Hematopoietic multipotent progenitor cell treated with erythropoietin and hydrocortisone succinate and interleukin-3 and kit ligand, for 6 days (in vitro differentiated cells): ENCODE results near the gene KCND2.
"Not testable (repeated sequence)": the region's sequence is repeated elsewhere in the genome, so short reads cannot be mapped to it uniquely, and the experiment has no call there.

Experiments used
- DNase-seq: peaks from one replicate; pipeline ENCODE4 v3.0.0-alpha.2; 2015

KCND2 gene

DNA sequence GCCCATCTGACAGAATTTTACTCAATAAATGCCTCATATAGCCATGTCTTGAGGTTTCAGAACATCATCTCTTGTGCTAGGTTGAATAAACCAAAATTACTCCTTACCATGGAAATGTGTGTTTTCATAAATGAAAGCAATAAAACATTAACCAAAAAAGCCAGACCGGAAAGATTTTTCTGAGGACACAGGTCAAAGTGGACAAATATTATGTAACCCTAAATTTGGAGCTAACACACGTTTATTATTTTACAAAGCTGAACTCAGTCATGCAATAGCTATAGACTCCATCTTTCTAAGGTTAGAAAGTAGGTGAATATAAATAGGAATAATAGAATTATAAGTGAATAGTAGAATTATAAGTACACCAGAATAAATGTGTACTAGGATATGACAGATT is 315.9 kb downstream of the KCND2 start:
- DNase-seq: no peak

- no peak for DNase-seq
These were observed 327.6 kb downstream of the KCND2 start for GRCh38 chr7:120600607-120601006.

DNA sequence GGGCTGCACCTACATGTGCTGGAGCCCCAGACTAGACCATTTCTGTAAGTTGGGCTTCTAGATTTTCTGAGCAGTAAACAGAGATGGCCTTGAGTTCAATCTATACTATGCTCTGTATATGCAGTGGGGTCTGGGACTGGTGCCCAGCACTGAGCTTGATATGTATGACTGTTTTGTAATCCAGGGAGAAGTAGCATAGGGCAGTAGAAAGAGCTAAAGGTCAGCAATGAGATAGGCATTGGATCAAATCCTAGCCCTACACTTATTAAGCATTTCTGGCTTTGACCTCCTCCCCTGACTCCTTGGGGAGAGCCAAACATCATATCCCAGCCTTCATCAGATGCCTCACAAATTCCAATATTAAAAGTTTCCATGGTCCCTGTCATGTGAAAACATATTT is 330.4 kb downstream of the KCND2 start:
- DNase-seq: no peak

DNA sequence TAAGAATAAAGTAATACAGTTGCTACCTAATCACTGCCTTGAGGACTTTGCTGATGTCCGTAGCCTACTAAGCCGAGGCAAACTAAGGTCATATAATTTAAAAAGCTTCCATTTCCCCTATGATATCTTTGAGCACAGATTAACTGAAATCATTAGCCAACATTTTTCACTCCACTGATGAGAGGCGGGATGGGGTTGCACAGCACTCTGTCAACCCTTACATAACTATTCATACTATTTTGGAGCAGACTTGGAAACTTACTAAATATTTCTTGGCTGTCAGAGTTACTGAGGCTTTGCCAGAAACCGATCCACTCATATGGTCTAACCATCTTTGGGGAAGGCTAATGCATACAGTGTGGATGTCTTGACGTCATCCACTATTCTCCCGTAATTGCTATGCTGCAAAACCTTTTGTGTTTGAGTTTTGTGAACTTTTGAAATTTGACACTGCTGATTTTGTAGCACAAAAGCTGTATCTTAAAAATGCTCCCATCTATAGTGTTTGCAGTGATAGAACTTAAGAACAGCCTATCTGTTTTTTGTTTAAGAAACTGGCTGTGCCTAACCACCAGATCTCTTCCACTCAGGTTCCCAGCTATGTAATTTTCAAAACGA is 336.3 kb downstream of the KCND2 start:
- no peak for DNase-seq

DNA sequence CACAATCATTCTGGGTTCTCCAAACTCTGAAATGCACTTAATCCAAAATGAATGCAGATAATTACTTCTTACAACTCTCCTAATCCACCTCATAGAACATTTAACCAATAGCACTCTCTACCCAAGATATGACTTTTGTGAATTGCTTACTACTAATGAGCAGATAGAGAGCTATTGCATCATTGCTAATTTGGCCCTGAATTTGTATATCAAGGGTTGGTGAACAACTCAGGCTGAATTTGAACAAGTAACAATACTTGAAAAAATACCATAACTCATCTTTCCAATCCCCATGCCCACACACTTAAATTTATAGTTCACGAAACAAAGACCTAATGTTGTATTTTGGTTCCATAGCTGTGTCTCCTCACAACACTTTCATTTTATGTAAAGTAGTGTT is 339.0 kb downstream of the KCND2 start:
- DNase-seq: no peak

- no peak for DNase-seq
These were observed 342.7 kb downstream of the KCND2 start for GRCh38 chr7:120615703-120616102.

- DNase-seq: no peak
These were observed 344.3 kb downstream of the KCND2 start for GRCh38 chr7:120617275-120617674.

GRCh38 chr7:120628251-120628650 is 355.3 kb downstream of the KCND2 start:
- DNase-seq: no peak

- no peak for DNase-seq
These were observed 366.9 kb downstream of the KCND2 start for GRCh38 chr7:120639884-120640283.

GRCh38 chr7:120645966-120646365 is 373.0 kb downstream of the KCND2 start:
- no peak for DNase-seq

DNA sequence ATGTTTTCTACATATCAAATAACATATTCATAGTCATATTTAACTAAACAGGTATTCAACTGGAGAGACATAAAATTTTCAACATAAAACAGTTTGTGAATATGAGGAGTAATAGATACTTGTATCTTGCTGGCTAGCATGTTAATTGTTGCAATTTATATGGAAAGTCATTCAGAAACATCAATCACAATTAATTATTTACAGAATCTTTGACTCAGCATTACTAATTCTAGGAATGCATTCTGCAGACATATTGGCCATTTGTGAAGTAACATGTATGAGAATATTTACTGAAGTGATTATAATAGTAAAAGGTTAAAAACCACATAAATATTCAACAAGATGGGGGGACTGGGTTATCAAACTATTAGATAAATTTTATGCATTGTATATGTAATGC is 381.3 kb downstream of the KCND2 start:
- DNase-seq: no peak

GRCh38 chr7:120658516-120658915 is 385.5 kb downstream of the KCND2 start:
- no peak for DNase-seq

DNA sequence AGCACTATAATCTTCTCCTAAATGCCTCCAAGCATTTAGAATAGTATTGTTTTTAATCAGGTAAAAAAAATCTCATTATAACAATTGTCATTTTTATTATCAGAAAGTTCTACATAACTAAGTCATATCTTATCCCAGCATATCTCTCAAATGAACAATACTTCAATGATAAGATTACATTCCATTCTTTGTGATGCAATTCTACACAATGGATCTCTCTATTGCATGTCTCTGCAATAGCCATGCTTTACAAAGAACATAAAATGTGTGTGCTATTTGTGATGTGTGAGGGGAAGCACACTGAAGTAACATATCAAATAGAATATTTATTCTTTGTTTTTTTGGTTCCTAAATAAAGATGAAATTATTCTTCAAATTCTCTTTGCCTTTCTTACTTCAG is 389.3 kb downstream of the KCND2 start:
- DNase-seq: no peak

GRCh38 chr7:120665068-120665467 is 392.1 kb downstream of the KCND2 start:
- no peak for DNase-seq

DNA sequence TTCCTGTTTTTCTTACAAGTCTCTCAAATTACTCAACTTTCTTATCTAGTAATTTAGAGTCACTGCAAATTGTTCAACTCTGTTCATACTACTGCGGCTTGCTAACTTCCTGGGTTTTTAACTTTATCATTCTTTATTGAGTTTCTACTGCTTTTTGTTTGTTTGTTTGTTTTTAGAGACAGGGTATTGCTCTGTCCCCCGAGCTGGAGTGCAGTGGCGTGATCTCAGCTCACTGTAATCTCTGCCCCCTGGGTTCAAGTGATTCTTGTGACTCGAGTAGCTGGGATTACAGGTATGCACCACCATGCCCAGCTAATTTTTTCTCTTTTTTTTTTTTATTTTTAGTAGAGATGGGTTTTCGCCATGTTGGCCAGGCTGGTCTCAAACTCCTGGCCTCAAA is 402.1 kb downstream of the KCND2 start:
- no peak for DNase-seq

DNA sequence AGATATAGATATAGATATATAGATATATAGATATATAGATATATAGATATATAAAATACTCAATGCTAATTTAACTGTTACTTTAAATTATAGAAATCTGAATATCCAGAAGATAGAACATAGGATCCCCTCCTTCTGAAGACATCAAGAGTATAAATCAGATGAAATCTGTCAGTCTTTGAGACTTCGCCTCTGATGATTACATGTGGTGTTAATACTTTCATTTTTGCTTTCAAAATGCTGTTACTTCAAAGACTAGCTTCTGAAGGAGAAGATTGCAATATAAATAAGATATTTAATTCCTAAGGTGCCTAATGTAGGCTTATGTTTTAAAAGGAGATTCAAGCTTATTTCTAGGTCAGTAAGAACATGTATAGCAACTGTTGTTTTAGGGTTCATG is 404.6 kb downstream of the KCND2 start:
- no peak for DNase-seq

- DNase-seq: no peak
These were observed 408.0 kb downstream of the KCND2 start for GRCh38 chr7:120680985-120681384.

- no peak for DNase-seq
These were observed 411.5 kb downstream of the KCND2 start for GRCh38 chr7:120684463-120684862.

DNA sequence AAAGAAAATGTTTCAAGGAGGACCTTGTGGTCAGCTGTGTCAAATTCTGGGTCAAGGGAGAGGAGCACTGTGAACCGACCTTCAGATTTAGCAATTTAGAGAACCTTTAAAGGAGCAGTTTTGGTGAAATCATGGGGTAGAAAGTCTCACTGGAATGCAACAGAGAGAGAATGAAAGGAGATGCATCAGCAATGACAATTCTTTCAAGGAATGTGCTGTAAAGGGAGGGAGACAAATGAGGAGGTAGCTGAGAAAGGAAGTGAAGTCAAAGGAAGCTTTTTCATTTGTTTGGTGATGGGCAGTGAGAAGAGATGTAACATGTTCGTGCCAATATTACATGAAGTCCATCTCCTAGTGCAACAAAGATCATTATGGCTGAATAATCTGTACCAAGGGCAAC is 418.9 kb downstream of the KCND2 start:
- DNase-seq: no peak

DNA sequence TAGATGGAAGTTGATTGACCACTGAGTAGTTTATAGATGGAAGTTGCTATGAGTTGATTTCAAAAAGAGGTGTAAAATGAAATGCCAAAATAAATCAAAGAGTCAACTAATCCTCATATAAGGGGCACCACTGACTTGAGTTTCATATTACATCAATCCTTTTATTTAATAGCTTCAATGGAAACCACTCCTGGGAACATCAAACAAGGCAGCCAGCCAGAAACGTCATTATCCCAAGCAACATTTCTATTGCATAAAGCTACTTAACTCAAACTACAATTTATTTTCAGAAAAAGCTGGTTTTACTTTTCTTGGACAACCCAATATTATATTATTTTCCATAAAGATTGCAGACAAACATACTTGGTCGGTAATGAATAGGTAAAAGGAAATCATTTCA is 422.9 kb downstream of the KCND2 start:
- no peak for DNase-seq

GRCh38 chr7:120700796-120701195 is 427.8 kb downstream of the KCND2 start:
- no peak for DNase-seq

- not testable (repeated sequence) for DNase-seq
These were observed 429.4 kb downstream of the KCND2 start for GRCh38 chr7:120702408-120702807.

DNA sequence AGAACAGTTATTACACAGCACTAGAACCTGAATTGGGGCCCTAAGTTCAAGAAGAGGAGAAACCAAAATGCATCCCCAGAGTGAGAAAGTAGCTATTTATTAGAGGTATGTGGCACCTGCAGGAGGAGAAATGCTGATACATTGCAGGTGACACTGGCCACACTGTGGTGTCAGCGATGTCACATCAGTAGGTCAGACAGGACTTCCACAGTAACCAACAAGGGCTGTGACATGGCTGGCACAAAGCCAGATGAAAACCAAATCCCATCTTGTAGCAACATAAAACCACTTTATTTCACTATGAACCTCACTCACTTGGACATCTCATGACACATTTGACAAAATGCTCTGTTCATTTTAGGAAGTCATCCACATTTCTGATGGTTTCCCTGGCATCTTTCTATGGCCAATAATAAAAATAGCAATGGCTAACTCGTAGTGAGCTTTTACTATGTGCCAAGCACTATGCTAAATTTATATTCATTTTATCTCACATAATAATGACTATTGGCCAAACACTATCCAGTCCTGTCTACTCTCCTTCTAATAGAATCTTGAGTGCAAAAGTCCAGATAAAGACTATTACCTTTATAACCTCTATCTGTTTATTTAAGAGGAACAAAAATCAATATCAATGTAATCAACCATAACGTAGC is 430.7 kb downstream of the KCND2 start:
- no peak for DNase-seq

- DNase-seq: no peak
These were observed 436.4 kb downstream of the KCND2 start for GRCh38 chr7:120709252-120709971.

- DNase-seq: no peak
These were observed 437.0 kb downstream of the KCND2 start for GRCh38 chr7:120709972-120710320.
